ENCODE measurements around the gene RBMS3.

DNA sequence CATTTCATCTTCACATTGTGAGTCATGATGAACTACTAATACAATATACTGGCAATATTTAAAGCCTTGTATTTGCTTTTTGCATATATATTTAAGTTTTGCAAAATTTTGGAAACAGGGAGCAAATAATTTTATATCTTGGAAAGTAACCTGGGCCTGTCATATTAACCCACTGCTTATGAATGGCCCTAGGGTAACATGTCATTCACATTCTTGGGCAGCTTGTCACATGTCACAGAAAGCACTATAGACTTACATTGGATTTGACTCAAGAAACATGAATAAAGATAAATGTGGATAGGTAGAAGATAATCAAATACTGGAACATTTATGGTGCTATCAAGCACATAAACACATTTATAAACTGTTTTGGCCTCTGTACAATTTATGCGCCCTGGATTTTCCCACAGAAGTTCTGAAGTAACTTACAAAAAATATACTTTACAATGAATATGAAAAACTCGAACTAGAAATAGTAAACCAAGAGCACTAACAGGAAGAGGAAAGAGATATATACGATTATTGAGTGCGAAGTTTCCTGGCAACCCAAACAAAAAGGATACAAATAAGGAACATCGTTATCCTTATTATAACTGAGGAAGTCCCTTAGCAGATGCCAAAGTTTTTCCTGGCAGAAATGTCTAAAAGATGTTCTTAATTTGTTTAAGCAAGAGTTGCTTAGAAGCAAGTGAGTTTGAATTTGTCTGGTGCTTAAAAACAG lies 257.2 kb downstream of the RBMS3 start:
- no peak for TF ChIP-seq POLR2AphosphoS5 (IDR thresholded peaks at IDR 0.05; ENCODE audit: low read depth)
- no peak for TF ChIP-seq EZH2phosphoT487 (IDR thresholded peaks at IDR 0.05; ENCODE audit: unreplicated experiment)
- no peak for TF ChIP-seq CTCF (conservative IDR thresholded peaks at IDR 0.05; ENCODE audit: low read depth in 2 of 2)
- TF ChIP-seq ZNF331 (CRISPR knock-in tag; IDR thresholded peaks at IDR 0.05; ENCODE audit: low read depth), result no peak
- no peak for TF ChIP-seq STAT1 (IDR thresholded peaks at IDR 0.05; ENCODE audit: unreplicated experiment)
- no peak for TF ChIP-seq EZH2 (IDR thresholded peaks at IDR 0.05; ENCODE audit: low read depth, unreplicated experiment)
